Activated CD4-positive, alpha-beta T cell treated with anti-CD3 and anti-CD28 coated beads for 24 hours (primary cell): ENCODE measurements around the gene ACSL5.
"Not testable (repeated sequence)": the region's sequence is repeated elsewhere in the genome, so short reads cannot be mapped to it uniquely, and the experiment has no call there.

Experiments
- DNase-seq, 2 donors: peaks; one replicate each; pipeline ENCODE4 v3.0.0-alpha.2; 2020; ENCODE audit warnings: low read depth in 2 of 2

The ACSL5 gene

GRCh38 chr10:112461029-112461887 lies 87.3 kb downstream of the ACSL5 start:
- DNase-seq: no peak

DNA sequence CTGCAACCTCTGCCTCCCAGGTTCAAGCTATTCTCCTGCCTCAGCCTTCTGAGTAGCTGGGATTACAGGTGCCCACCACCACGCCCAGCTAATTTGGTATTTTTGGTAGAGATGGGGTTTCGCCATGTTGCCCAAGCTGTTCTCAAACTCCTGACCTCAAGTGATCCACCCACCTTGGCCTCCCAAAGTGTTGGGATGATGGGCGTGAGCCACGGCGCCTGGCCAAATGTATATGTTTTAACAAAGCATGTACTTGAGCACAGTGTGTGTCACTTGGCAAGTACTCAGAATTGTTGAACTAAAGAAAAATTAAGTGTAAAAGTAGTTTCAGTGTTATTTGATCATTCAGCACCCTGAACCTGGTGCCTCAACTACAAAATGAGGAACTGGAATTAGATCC lies 90.2 kb downstream of the ACSL5 start:
- DNase-seq: not testable (repeated sequence)

- DNase-seq: no peak
These were observed 91.5 kb downstream of the ACSL5 start for GRCh38 chr10:112465299-112465883.

- no peak for DNase-seq
These were observed 92.9 kb downstream of the ACSL5 start for GRCh38 chr10:112466802-112467201.

DNA sequence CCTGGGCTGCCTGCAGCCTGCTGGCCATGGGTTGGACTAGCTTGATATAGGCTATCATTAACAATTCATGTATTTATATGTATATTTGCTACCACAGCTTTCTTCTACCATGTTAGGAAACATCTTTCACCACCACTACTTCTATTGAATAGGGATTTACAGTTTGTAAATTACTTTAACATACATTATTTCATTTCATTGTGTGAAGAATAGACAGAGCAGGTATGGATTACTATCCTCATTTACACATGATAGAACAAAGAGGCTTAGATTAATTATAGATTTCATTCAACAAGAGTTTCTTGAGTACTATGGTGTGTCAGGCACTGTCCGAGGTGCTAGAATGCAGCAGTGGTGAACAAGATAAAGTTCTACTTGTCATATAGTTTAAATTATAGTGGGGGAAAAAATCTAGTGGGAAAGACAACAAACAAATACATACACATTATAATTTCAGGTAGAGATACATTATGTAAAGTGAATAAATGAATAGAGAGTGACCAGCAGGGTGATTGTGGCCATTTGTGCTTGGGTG lies 93.7 kb downstream of the ACSL5 start:
- DNase-seq: no peak

- no peak for DNase-seq
These were observed 98.1 kb downstream of the ACSL5 start for GRCh38 chr10:112471878-112472487.

GRCh38 chr10:112475575-112476218 lies 101.8 kb downstream of the ACSL5 start:
- DNase-seq: no peak
